Upper lobe of left lung (tissue), 4 donors: Measurements from ENCODE around the gene SAPCD2.

ENCODE experiments used
- CTCF ChIP-seq, 6 experiments: fragments of 450-650 bp in 4 of 6; fragments of 200-600 bp in 2 of 6; sonication (generic) in 2 of 6; IDR thresholded peaks; one replicate each; pipeline ENCODE4 v1.5.1; 2016 to 2019; ENCODE audit warnings: antibody characterized with exemption in 6 of 6
- EP300 ChIP-seq, 4 donors: sonication (generic); formaldehyde crosslinking; IDR thresholded peaks; one replicate each; pipeline ENCODE4 v1.5.1; 2017; ENCODE audit warnings: antibody characterized with exemption in 4 of 4, control low read depth in 2 of 4
- POLR2A ChIP-seq, 4 donors: fragments of 450-650 bp; IDR thresholded peaks; one replicate each; pipeline ENCODE4 v1.5.1; 2016 to 2017; ENCODE audit warnings: antibody characterized with exemption in 4 of 4, mild to moderate bottlenecking in 2 of 4

GRCh38 chr9:137050570-137050969 lies 19.8 kb downstream of the SAPCD2 start:
- TF ChIP-seq CTCF (IDR thresholded peaks at IDR 0.05) (no peak), POLR2A (IDR thresholded peaks at IDR 0.05) (no peak), EP300 (IDR thresholded peaks at IDR 0.05) (no peak)
